ENCODE measurements around the gene TRIM3.

TRIM3 gene

DNA sequence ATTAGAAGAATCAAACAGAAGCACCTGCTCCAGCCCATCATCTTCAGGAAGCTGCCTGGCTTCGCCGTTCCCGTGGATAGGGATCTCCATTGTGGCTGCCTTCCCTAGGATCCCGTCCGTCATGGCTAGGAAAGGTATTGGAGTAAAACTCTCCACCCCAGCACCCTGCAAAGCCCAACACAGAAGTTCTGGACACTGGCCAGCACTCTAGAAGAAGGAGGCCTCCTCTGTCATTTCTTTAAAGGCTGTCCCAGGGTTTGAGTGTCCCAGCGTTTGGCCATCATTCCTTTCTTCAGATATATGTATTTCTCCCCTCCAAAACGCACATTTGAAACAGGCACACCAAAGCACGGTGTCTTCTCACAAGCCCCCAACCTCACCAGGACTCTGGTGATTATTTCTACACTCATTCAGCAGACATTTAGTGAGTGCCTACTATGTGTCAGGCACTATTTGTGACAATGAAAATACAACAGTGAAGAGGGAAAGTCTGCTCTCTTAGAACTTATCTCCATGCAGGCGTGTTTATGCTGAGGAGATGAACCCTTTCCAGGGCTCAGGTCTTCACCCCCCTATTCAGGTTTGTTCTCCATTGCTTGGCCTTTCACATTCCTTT is 6.7 kb upstream of the TRIM3 start:
- no peak for DNase-seq

DNA sequence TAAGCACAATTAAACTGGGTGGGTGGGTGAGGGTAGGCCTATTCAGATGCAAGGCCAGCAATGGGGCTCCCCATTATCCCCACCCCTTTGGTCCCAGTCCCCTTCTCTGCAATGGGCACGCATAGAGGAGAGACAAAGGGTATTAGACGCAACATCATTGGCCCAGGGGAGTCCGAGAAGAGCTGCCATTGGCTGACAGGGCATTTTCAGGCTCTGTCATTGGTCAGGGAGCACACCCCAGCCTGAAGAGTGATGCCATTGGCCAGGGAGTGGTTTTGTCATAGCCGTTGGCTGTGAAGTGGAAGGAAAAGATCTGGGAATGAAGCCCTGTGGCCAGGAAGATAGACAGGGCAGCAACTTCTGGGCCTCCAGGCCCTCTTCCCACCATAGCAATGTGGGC is 2.8 kb upstream of the TRIM3 start:
- no peak for DNase-seq

DNA sequence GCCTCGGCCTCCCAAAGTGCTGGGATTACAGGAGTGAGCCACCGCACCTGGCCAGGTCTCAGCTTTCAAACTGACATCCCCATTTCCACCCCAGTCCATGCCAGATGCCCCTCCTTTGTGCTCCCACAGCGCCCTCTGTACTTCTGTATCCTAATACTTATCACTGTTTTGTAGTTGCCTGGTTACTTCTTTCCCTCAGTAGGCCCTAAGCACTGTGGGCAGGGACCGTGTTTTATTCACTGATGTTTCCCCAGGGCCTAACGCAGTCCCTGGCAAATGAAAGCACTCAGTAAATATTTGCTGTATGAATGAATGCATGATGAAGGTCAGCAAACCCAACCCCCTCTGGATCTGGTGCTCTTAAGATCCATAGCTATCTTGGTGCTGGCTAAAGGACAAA is 2.2 kb upstream of the TRIM3 start:
- DNase-seq, result no peak

DNA sequence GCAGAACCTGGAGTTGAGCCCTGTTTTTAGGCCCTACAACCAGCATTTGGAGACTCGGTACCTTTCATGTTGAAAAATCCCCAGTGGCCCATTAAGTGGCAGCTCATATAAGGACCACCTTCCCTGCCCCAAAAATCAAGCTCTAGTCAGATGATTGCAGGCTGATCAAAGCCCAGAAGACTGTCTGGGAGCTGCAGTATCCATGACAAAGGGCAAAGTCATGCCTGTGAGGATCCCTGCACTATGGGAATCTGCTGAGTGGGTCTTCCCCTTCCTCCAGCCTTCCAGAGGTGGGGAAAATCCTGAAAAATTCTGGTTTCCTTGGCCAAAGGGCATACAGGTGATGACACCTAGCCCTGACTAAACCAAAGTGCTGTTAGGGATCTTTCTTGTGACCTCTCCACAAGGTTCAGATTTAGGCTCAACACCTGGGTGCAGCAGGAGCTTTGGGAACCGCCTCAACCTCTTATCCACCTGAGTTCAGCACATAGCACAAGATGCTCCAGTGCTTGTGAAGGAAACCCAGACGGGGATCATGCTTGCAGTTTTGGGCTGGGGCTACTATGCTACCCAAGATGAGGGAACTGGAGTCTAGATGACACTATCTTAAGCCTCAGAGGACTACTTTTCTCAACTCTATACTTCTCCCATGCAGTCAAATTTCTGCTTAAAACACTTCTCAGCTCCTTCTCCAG is 1.2 kb upstream of the TRIM3 start:
- no peak for DNase-seq

DNA sequence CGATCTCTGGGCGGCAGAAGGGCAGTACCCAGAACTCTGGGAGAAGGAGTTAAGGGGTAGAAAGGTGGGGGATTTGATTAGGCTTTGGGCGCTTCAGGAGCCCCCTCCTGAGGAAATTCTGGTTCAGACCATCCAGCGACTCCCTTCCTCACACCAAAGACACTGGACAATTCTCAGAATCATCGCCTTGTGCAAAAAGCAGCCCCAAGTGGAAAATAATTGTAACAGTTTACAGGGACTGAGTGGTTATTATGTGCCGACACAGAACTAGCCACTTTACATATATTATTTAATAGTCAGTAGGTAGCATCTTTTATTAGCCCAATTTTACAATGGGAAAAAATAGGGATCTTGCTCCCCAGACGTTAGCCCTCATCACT is 662 bp upstream of the TRIM3 start:
- no peak for DNase-seq

DNA sequence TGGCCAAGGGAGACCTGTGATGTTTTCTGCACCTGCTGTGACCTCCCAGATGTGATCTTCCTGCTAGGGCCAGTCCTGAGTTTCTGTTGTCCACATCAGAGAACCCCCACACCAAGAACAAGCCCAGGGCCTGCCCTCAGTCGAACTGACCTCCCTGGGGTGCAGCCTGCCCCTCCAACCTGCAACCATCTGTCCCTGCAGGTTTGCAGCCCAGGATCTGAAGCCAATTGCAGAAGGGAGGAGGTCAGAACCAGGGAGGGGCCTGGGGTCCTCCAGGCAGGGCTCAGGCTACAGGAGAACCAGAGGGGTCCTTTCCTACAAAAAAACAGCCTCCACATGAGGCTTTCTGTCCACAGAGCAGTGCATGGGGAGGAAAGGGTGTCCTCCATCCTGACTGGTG is 807 bp downstream of the TRIM3 start:
- no peak for DNase-seq

DNA sequence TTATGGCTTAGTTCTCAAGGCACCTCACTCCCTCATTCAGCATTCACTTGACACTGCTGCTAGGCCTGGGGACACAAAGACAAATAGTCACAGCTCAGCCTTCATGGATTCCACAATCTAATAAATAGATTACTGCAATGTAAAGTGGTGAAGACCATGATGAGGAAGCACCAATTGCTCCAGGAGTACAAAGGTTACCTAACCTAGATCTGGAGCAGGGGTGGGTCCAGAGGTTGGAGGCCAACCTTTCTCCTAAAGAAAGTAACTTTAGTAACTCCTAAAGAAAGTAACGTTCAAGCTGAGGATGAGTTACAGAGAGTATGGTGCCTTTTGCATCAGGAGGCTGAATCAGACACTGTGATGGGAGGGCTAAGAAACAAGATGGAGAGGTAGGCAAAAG is 4.1 kb downstream of the TRIM3 start:
- no peak for DNase-seq

DNA sequence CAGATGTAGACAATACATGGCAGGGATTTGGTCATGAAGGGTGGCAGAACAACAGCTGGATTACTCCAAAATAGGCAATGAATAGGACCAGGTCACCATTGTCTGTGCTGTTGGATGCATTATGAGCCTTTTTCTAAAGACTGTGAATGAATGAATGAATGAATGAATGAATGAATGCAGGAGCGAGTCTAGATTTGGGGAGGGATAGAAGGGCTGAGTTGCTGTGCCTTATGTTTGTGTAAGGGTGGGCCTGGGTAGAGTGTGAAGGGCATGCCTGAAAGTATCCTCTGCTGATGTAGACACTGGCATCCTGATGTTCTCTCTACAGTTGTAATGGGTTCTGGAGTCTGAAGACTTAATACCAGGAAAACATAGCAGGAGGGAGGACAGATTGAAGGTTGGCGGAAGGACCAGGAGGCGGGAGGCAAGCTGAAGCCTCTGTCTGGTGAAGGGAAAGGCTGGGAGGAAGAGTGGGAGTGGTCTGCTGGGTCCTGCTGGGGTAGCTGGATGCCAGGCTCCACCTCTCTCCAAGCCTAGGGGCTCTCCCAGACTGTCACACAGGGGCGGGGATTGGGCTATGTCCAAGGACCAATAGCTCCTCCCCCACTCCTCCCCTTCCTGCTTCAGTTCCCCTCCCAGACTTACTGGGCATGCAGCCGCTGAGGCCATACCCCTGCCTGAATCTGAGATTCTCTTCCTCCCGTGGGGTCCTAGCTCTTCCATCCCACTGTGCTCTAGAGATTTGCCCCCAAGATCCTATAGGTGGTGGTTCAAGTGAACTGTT is 4.8 kb downstream of the TRIM3 start:
- no peak for DNase-seq

DNA sequence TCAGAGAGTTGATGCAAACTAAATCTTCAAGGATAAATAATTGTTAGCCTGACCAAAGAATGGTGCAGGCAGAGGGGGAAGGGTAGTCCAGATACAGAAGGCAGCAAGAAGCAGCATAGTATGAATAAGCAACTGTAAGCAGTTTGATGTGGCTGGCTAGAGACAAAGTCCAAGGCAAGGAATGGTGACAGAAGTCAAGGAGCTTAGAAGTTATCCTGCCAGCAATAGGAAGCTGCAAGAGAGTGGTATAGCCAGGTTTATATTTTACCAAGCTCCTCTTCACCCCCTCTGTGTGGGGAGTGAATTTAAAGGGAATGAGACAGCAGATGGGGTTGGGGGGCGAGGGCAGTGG is 14.7 kb downstream of the TRIM3 start:
- no peak for DNase-seq

DNA sequence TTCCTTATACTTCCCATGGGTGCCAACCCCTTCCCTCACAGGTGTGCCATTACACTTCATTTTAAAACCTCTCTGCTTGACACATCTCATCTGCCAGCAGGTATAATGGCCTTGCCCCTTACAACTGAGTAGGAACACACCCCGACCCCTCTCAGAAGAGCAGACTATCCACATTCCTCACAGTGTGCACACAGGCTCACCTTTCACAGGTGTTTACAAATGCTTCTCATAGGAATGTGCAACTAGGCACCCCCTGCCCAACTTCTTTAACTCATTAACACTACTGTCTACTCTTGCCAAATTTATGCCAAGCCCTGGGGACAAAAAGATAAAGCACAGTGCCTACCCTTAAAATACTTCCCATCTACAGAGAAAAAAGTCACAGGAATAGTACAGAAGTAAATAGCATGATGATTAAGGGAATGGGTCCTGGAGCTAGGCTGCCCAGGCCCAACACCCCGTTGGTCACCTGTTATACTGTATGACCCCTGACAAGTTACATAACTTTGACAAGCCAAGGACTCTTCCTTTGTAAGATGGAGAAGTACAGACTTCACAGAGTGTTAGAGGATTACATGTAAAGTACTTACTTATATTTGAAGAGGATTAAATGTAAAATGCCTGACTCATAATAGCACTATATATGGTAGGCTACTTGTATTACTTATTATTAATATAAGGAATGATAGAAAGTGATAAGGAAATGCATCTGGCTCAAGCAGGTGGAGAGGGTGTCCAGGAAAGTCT is 15.2 kb downstream of the TRIM3 start:
- DNase-seq, result no peak

DNA sequence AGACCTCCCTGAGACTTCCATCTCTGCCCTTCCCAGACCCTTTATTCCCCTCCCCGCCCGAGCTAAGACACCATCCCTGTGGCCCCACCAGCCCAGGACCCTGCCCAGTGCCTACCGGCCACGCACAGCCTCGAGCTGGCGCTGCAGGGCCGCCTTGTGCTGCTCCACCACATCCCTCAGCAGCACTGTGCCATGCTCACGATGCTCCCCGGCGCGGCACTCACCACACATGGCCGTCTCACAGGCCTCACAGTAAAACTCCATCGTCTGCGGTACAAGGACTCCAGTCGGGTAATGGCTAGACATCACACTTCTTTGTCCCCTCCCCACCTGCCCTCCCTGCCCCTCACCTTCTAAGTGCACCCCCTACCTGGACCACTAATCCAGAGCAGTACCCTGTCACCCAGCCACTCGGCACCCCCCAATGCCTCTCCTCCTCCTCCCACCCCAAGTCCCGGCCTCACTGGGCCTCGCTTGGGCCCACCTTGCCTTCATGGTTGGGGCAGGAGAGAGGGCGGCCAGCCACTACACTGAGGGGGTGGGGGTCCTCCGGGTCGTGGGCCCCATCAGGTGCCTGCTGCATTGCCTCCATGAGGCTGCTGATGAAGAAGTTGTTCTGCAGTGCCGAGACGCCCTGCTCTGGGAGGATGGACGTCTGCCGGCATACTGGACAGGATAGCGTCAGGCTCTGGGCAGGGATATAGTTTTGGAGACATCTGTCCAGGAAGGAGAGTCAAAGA is 16.0 kb downstream of the TRIM3 start:
- DNase-seq, result no peak

DNA sequence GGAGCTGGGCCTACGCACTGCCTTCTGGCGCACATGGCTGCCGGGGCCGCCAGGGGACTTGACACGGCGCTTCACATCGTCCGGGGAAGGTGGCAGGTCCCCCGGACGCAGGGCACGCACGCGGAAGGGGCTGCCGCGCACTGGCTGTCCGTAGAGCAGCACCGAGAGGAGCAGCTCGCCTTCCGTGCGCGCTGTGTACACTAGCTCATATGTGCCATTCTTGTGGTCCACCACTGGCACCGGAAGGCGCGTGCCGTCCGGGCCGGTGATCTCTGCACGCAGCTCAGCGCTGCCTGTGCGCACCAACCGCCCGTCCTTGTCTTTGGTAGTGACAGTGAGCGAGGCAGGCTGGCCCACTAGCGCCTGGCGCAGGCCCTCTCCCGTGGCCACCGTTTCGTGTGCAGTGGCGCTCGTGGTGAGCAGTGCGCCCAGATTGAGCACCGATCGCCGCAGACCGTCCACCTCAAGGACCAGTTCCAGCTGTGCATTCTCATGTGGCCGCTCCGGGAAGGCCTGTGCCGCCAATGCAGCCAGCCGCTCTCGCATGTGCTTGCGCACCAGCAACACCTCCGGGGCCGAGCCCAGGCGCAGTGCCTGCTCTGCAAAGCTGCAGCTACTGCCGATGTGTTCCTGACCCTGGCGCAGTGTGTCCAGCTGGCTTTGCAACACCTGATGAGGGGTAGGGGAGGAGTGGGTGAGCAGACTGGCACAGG is 17.2 kb downstream of the TRIM3 start:
- DNase-seq, result no peak

DNA sequence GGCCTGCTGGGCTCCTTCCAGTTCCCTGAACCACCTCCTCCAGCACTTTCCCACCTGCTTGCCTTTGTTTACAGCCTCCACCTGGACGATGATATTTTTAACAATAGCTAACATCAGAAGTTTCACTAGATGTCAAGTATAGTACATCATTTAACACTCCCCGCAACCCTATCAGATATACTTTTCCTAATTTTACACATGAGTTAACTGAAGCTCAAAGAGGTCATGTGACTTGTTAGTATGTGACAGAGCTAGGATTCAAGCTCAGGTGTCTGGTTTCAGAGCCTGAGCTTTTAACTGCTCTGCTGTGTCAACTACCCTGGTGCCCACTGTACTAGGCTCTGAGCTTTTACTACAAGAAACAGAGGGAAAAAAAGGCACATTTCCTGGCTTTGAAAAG is 18.7 kb downstream of the TRIM3 start:
- DNase-seq, result no peak

DNA sequence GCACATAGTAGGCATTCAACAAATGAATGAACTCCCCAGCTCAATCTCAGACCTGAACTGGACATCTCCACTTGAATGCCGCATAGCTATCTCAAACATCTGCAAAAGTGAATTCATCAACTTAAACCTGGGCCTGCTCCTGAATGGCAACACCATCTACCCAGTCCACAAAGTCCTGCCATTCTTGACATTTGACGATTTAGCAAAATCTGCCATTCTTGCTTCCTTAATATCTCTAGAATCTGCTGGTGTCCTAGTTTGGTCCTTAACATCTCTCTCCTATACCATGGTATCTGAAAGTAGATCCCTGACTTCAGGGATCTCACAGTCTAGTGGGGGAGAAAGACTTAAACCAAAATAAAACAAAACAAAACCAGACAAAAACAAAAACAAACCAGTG is 20.6 kb downstream of the TRIM3 start:
- DNase-seq, result no peak

DNA sequence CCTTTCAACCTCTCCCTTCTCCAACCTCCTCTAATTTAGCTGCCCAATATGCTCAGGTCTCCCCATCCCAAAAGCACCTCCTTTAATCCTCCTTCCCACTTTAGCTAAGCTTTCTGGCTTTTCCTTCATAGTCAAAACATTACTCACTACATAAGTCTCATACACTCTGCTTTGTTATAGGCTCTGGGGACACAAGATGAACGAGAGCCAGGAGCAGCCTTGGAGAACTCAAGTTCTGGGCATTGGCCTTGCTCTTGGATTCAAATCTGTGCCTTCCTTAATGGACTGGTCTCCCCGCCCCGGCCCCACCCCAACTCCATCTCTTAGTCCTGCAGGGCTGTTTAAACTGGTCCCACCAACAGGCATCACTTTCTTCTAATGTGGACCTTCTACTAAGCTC is 21.5 kb downstream of the TRIM3 start:
- DNase-seq, result no peak

DNA sequence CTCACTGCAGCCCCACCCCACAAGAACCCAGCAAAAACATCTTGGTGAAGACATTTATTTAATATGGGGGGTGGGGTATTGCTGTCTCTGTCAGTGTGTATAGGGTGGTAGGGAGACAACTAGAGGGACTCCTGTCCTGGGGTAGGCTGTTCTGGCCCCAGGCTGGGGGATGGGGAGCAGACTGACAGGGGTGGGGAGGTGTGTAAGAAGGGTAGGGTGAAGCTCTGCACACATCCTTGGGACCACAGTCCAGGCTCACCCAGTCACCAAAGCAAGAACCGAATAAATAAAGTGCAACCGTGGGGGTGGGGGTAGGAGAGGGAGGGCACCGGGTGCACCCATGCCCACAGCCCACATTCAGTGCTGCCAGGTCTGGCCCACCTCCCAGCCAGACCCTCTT is 25.2 kb downstream of the TRIM3 start:
- DNase-seq, result no peak

DNA sequence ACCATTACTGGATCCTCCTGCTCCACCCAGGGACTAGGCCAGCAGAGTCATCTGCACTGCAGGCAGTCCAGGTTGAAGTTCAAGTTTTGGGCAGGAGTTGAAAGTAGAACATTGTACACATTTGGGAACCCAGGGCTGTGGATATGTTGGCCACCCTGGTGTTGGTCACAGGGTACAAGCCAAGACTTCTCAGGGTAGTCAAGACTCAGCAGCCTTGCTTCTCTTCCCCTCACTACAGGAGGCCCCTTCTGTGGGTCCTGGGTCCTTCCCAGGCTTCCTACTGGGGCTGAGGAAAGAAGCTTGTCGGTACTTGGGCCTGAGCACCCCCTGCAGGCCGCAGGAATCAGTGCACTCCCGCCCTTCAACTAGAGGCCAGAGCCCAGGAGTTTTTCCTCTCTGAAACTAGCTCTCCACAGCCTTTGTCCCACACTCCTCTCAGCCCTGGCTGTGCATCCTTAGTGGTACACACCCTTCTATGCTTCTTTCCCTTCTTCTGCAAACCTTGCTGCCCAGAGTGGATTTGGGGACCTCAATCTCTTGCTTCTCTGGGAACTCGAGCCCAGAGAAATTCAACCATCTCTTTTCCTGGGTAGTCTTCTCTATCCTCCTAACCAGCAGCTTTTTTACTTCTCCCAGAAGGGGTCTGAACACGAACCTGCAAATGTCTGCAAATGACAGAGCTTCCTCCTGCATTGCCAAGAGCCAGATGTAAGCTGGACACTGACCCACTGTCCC is 30.3 kb downstream of the TRIM3 start:
- peak; percentile 75 for DNase-seq

DNA sequence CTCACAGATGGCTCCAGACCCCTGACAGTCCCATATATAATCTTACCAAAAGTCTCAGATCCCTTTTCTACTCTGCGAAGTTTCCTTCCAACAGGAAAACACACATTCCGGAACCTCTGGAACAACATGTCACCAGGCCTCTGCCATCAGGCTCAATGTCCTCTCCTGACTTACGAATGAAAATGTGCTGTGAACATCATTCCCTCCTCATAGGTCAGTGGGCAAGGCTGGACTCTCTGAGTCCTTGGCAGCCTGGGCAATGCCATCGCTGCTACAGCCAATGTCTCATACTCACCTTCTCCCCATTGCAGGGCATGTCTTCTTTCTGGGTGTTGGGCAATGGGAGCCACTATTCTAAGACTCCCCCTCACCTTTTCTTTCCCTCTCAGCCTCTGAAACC is 31.3 kb downstream of the TRIM3 start:
- no peak for DNase-seq

DNA sequence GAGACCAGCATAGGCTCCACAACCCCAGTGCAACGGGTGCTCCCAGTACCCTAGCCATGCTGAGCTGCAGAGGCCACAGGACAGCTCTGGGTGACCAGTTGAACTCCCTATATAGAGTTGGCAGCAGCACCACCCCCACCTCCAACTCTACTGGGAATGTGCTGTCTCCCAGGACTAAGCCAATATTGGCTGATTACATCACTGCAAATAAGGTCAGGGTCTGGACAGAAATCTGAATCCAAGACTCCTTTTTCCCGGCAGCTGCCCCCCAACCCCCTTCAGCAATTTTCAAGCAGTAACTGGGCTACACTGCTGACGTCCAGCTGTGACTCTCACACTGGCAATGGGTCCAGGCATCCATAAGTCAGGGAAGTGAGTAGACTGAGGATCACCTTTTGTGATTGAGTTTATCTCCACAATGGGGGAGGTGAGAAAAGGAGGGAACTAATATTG is 32.8 kb downstream of the TRIM3 start, which contains the start of gene HPX:
Gene HPX, minus strand, starts transcription at position 82 of the 453 bp plus-strand sequence. Its CDS starts 24 bp downstream, at position 58.
- DNase-seq, result no peak

DNA sequence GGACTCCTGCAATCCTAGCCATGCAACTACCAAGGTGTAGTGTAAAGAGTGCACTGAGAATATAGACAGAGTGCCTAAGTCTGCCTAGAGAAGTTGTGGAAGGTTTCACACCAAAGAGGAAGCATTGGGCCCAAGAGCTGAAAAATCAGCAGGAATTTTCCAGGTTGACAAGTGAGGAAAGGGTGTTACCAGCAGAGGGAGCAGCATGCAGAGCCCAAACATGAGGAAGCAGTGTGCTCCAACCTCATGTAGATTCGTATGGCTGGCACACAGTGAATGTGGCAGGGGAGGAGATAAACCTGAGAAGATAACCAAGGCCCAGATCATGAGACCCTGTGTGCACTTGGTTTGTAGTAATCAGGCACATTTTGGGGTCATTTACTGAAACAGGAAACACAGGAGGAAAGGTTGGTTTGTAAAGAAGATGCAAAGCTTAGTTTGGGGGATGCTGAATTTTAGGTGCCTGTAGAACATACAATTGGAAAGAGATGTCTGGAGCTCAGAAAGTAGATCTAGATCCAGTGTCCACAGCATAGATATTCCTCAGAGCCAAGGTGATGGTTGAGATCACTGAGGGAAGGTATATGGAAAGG is 34.7 kb downstream of the TRIM3 start:
- DNase-seq, result no peak

DNA sequence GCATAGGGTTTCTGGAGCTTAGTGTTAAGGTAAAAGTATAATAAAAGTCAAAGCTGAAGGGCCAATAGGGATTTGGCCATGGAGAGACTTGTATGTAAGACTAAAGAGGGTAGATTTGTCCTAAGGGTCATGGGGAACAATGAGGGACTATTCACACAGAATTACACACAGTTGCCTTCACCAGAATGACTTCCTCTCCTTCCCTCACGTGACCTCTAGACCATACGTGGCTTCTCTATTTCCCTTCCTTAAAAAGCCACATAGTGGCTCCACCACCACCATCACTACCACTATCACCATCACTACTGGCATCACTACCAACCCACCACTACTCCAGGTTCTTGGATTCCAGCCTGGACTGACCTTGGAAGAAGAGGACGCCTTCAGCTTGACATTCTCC is 35.7 kb downstream of the TRIM3 start:
- DNase-seq, result no peak
